GM19328 (cell line): ENCODE results near the gene LRRC4C.

Source experiments
- ATAC-seq: cut with Tn5 transposase; IDR thresholded peaks from one replicate; pipeline ENCODE4 v1.9.1; 2021; ENCODE audit warnings: mild to moderate bottlenecking, moderate library complexity; ENCODE audit not compliant: unreplicated experiment

The LRRC4C gene

GRCh38 chr11:41146326-41146725, 313.1 kb downstream of the LRRC4C start:
- no peak for ATAC-seq

- ATAC-seq = no peak
Measured at GRCh38 chr11:41145420-41145819, 314.0 kb downstream of the LRRC4C start.

- no peak for ATAC-seq
Measured at GRCh38 chr11:41134971-41135370, 324.5 kb downstream of the LRRC4C start.

- ATAC-seq = no peak
Measured at GRCh38 chr11:41133023-41133422, 326.4 kb downstream of the LRRC4C start.

GRCh38 chr11:41121600-41121999, 337.9 kb downstream of the LRRC4C start:
- ATAC-seq = no peak

GRCh38 chr11:41119484-41119883, 340.0 kb downstream of the LRRC4C start:
- no peak for ATAC-seq

GRCh38 chr11:41118521-41118920, 340.9 kb downstream of the LRRC4C start:
- ATAC-seq = no peak

- no peak for ATAC-seq
Measured at GRCh38 chr11:41116970-41117369, 342.5 kb downstream of the LRRC4C start.

GRCh38 chr11:41115066-41115465, 344.4 kb downstream of the LRRC4C start:
- no peak for ATAC-seq

GRCh38 chr11:41113160-41113559, 346.3 kb downstream of the LRRC4C start:
- ATAC-seq = no peak

- no peak for ATAC-seq
Measured at GRCh38 chr11:41110527-41110926, 348.9 kb downstream of the LRRC4C start.

- no peak for ATAC-seq
Measured at GRCh38 chr11:41102471-41102870, 357.0 kb downstream of the LRRC4C start.

- no peak for ATAC-seq
Measured at GRCh38 chr11:41099654-41100053, 359.8 kb downstream of the LRRC4C start.

- no peak for ATAC-seq
Measured at GRCh38 chr11:41085123-41085522, 374.3 kb downstream of the LRRC4C start.

GRCh38 chr11:41081756-41082285, 377.6 kb downstream of the LRRC4C start:
- no peak for ATAC-seq

- no peak for ATAC-seq
Measured at GRCh38 chr11:41074318-41074717, 385.1 kb downstream of the LRRC4C start.

- ATAC-seq = no peak
Measured at GRCh38 chr11:41065432-41065831, 394.0 kb downstream of the LRRC4C start.

GRCh38 chr11:41058138-41058537, 401.3 kb downstream of the LRRC4C start:
- ATAC-seq = no peak

GRCh38 chr11:41056892-41057569, 402.4 kb downstream of the LRRC4C start:
- ATAC-seq = no peak

- ATAC-seq = no peak
Measured at GRCh38 chr11:41053894-41054293, 405.6 kb downstream of the LRRC4C start.

GRCh38 chr11:41051919-41052635, 407.4 kb downstream of the LRRC4C start:
- no peak for ATAC-seq

- no peak for ATAC-seq
Measured at GRCh38 chr11:41050791-41051190, 408.7 kb downstream of the LRRC4C start.
